ENCODE data around the gene IL4R.

The IL4R gene

GRCh38 chr16:27366687-27367460 is 53.1 kb downstream of the IL4R start:
- peak in 1 of 42 donors; percentile 31 for DNase-seq
- intact Hi-C loops (cut with DNase I) = loop anchor here (5.0 kb wide), 1 partner anchor 130 kb away; no protein-coding TSS in a partner anchor

DNA sequence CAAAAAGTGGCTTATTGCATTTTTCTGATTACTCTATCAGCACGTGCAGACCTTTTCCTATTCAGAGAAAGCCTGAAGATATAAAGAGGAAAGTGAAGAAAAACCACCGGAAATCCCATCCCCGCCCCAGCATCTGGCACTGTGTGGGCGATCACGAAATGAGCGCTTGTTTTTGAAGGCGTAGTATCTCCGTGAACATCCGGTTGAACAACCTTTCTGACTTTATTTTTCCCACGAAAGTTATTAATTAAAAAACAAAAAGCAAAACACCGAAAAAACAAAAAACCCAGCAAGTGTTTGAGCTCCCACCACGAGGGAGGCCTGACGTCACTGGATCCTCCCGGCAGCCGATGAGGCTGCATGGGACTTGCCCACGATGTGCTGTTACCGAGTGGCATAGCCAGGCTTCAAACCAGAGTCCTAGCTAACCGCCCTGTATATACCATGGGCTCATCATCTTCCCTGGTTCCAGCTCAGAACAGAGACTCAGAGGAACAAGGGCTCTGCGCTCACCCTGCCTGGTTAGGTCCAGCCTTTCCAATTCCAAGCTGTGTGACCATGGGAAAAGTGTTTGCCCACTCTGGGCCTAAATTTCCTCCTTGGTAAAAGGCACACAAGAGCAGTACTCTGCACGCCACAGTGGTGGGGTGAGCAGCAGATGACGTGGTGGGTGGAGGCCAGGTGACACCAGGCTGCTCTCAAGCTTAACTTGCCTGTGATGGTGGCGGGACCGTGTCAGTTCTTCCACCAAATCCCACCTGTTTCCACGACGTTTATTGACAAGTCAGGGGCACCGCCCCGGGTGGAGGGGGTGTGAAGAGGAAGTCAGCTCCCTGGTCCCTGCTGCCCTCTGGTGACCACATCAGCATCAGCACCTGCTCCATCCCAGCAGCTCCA is 53.9 kb downstream of the IL4R start:
- intact Hi-C loops (cut with DNase I) = loop anchor here (5.0 kb wide), 1 partner anchor 130 kb away; no protein-coding TSS in a partner anchor

DNA sequence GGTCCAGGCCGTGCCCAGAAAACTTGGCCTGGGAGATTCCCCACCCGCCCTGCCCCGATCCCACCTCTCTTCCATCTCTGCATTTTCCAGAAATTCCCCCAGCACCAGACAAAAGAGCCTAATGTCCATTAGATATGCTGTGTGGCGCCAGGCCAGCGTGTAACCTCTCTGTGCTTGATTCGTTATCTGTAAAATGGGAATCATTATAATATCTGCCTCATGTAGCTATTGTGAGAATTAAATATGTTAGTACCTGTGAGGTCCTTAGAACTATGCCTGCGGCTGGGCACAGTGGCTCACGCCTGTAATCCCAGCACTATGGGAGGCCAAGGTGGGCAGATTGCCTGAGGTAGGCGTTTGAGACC is 54.6 kb downstream of the IL4R start:
- DNase-seq = no peak
- intact Hi-C loops (cut with DNase I) = loop anchor here (5.0 kb wide), 1 partner anchor 131 kb away; no protein-coding TSS in a partner anchor

More for the DNA sequence above, 53.9 kb downstream of the IL4R start:
- DNase-seq = peak; percentile 43 to 86 (median 69)

- intact Hi-C loops (cut with DNase I) = loop anchor here (5.0 to 10.0 kb wide), 2 partner anchors 133 to 175 kb away; no protein-coding TSS in a partner anchor
These were observed 56.0 kb downstream of the IL4R start for GRCh38 chr16:27369806-27370205.

GRCh38 chr16:27370318-27370717 is 56.5 kb downstream of the IL4R start:
- DNase-seq = no peak
- intact Hi-C loops (cut with DNase I) = loop anchor here (10.0 kb wide), 1 partner anchor 176 kb away; no protein-coding TSS in a partner anchor

More at GRCh38 chr16:27369806-27370205, 56.0 kb downstream of the IL4R start:
- DNase-seq = peak in 1 of 42 donors; percentile 8

- no peak for DNase-seq
- intact Hi-C loops (cut with DNase I) = loop anchor here (10.0 kb wide), 1 partner anchor 179 kb away; no protein-coding TSS in a partner anchor
These were observed 59.5 kb downstream of the IL4R start for GRCh38 chr16:27373312-27373711.

DNA sequence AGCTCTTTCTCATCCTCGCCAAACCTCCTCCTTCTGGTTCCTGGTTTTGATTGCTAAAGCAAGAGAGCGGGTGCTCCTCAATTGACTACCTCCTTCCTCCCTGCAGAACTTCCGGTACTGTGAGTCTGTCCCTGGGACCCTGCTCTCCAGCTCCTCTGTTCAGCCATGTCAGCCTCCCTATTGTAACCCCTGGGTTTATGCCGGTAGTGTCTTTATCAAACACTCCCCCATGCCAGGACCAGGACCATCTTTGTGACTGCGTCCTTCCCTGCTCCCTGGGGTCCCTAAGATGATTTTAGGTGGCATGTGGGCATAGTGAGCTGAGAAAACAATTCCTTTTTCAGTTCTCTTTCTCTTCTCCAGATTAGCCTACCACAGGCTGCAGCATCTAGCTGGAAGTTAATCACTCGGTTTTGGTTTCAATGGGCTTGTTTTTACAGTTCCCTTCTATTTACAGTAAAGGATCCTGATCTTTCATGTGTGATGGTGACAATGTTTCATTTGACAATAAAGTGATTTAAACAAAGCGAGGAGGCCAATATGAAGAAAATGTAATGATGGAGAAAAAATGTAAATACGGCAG is 60.5 kb downstream of the IL4R start:
- intact Hi-C loops (cut with DNase I) = loop anchor here (10.0 kb wide), 1 partner anchor 180 kb away; no protein-coding TSS in a partner anchor
- DNase-seq = peak in 4 of 42 donors; percentile 16 to 24 (median 17)

GRCh38 chr16:27374804-27375425 is 61.1 kb downstream of the IL4R start:
- intact Hi-C loops (cut with DNase I) = loop anchor here (10.0 kb wide), 1 partner anchor 180 kb away; no protein-coding TSS in a partner anchor
- DNase-seq = peak in 37 of 42 donors; percentile 7 to 76 (median 54)

DNA sequence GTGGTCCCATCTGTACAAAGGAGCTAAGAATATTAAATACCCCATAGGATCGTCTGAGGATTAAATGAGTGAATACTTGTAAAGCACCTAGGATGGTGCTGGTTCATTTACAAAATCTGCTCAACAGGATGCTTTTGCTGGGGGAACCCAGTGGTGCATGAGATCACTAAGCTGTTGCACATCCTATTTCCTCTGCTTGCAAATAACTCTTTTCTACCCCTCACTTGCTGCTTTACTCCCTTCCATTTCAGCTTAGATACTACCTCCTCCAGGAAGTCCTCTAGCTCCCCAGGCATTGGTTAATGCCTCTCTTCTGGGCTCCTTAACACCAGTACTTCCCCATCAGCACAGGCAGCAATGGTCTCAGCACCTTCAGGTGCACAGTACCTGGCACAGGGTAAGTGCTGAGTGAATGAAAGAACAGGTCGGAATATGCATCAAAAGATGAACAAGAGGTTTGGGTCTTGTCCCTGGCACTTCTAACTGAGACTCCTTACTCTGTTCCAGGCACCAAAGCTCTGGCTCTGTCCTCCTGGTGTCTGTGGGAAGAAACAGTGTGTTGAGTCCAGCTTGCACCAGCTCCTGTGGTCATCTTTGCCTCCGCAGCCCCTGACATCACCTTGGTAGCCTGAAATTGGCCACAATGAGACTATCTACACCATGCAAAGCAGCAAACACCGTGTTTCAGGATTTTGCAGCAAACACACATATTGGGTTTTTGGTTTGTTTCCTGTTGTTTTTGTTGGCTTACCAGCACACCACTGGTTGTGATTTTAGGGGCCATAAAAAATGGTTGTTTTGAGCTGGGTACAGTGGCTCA is 64.1 kb downstream of the IL4R start:
- DNase-seq = peak in 1 of 42 donors; percentile 7
- intact Hi-C loops (cut with DNase I) = loop anchor here (10.0 kb wide), 1 partner anchor 183 kb away; no protein-coding TSS in a partner anchor

- DNase-seq = peak in 4 of 42 donors; percentile 9 to 51 (median 17)
- intact Hi-C loops (cut with DNase I) = loop anchor here (10.0 kb wide), 1 partner anchor 184 kb away; no protein-coding TSS in a partner anchor
These were observed 65.2 kb downstream of the IL4R start for GRCh38 chr16:27378871-27379481.

- intact Hi-C loops (cut with DNase I) = loop anchor here (10.0 kb wide), 1 partner anchor 185 kb away; no protein-coding TSS in a partner anchor
These were observed 66.1 kb downstream of the IL4R start for GRCh38 chr16:27379919-27380318.

GRCh38 chr16:27381236-27381635 is 67.5 kb downstream of the IL4R start:
- intact Hi-C loops (cut with DNase I) = no loop called here
- DNase-seq = peak in 3 of 42 donors; percentile 0 to 12 (median 2)

More at GRCh38 chr16:27379919-27380318, 66.1 kb downstream of the IL4R start:
- peak in 3 of 42 donors; percentile 1 to 9 (median 2) for DNase-seq

DNA sequence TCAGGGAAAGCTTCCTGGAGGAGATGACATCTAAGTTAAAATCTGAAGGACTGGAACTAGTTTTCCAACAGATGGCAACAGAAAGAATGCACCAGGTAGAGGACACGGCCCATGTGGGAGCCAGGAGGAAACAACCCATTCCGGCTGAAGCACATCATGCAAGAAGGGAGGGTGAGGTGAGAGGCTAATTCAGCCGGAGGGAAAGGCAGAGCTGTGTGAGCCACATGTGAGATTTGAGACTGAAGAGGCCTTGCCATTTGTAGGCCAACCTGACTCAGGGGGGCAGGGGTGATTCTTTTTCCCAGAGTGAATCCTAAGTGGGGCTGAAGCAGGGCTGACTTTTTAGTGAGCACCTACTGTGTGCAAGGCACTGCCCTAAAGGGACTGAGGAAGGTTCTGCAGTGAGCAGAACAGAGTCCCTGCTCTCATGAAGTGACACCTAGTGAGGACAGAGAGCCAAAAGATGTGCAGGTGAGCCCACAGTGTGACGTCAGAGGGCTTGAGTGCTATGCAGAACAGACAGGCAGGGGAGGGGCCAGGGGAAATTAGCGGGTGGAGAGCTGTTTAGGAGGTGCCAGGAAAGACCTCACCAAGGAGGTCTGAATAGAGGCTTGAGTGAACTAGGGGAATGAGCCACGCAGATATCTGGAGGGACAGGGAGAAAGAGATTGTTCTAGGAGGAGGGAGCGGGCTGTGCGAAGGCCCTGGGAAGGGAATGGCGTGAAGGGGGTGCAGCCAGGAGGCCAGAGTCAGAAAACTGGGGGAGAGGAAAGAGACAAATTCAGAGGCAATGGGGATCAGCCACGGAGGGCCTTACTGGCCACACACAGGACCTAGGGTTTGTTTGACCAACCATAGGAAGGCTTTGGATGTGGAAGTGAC is 68.4 kb downstream of the IL4R start:
- intact Hi-C loops (cut with DNase I) = no loop called here
- peak in 3 of 42 donors; percentile 1 to 7 (median 3) for DNase-seq

- DNase-seq = peak in 9 of 42 donors; percentile 18 to 65 (median 35)
- intact Hi-C loops (cut with DNase I) = no loop called here
These were observed 69.9 kb downstream of the IL4R start for GRCh38 chr16:27383556-27384243.

GRCh38 chr16:27384425-27384824 is 70.7 kb downstream of the IL4R start:
- intact Hi-C loops (cut with DNase I) = no loop called here
- peak in 1 of 42 donors; percentile 1 for DNase-seq

Data from head of caudate nucleus (tissue), 42 donors.